Retinal pigment epithelial cell (primary cell): ENCODE measurements around the gene GATA3.

Experiments
- DNase-seq: peaks from one replicate; pipeline ENCODE4 v3.0.0-alpha.2; 2010; ENCODE audit warnings: low read depth
- H3K4me3 ChIP-seq: 2 replicates; pipeline ENCODE4 v1.5.1; 2011; ENCODE audit warnings: mild to moderate bottlenecking, low read length, control low read depth, moderate library complexity
- CTCF ChIP-seq: conservative IDR thresholded peaks from 2 replicates; pipeline ENCODE4 v1.5.1; 2011; ENCODE audit warnings: low read depth, low read length, control low read depth, inconsistent platforms

Gene GATA3

GRCh38 chr10:8075282-8076260 lies 21.1 kb downstream of the GATA3 start:
- no peak for DNase-seq
- no peak overlapping the region for H3K4me3 ChIP-seq
- peak; percentile 5 for TF ChIP-seq CTCF

DNA sequence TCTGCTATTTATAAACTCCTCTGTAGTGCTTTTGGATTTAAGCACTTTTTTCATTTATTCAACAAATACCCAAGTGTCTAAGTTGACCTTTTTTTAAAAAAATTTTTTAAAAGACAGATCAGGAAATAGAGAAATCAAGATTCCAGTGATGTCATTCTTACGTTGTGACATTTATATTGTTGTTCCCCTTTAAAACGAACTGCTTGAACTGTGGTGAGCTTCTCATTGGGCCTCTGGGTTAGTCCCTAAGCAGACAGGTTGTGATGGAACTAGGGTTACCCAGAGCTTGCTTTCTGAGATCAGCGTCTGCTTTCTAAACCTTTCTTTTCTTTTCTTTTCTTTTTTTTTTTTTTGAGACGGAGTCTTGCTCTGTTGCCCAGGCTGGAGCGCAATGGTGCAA lies 22.4 kb downstream of the GATA3 start:
- TF ChIP-seq CTCF = no peak
- no peak overlapping the region for H3K4me3 ChIP-seq
- no peak for DNase-seq

DNA sequence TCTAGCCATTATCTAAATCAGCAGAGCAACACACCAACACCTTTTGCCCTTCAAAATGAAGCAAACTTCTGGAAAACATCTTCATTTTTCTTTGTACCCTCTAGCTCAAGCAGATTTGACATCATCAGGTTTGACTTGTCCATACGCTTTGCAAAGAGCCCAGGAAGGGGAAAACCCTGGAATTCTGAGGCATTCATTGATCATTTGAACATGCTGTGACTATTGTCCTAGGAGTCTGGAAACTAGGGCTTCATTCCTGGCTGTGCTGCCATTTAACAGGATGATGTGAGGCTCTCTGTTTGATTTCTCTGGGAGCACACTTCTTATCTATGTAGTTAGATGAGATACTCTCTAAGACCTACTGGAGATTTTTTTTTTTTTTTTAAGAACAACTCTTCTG lies 23.5 kb downstream of the GATA3 start:
- no peak for DNase-seq
- H3K4me3 ChIP-seq = no peak overlapping the region
- no peak for TF ChIP-seq CTCF

DNA sequence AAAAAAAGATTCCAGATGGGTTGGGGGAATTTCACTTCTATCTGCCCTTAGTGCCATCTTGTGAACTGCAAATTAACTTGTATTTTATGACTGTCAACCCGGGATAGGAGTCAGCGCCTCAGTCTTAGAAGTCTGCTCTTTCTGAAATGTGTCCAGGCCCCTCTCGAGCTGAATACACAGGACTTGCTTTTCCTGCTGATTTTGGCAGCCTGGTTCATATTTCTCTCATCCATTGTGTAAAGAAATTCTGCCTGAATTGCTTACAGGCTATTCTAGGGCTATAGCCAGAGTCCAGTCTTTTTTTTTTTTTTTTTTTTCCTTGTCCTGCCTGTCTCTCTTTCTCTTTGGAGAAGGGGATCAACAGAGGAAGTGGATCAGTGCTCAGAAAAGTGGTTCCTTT lies 24.6 kb downstream of the GATA3 start:
- no peak for TF ChIP-seq CTCF
- H3K4me3 ChIP-seq = no peak overlapping the region
- no peak for DNase-seq

DNA sequence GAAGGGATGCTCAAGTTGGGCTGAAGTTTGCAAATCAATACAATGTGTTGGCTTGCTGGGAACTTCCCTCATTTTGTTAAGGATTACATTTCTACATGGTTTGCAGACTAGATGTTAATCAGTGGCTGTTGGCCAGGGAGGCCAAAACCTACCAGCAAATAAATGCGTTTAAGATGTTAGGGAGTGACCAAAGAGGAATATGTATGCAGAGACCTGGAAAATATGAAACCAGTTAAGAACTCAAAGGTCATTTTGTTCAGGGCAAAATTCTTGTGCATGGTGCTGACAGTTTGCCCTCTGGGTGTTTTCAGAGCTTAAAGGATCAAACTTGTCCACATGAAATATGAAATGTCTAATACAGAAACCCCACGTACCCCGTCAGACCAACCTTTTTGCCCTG lies 30.3 kb downstream of the GATA3 start:
- no peak for DNase-seq
- no peak overlapping the region for H3K4me3 ChIP-seq
- no peak for TF ChIP-seq CTCF

- TF ChIP-seq CTCF = no peak
- no peak for DNase-seq
- no peak overlapping the region for H3K4me3 ChIP-seq
Measured at GRCh38 chr10:8085251-8085650, 30.8 kb downstream of the GATA3 start.

GRCh38 chr10:8086315-8086714 lies 31.8 kb downstream of the GATA3 start:
- TF ChIP-seq CTCF = no peak
- H3K4me3 ChIP-seq = no peak overlapping the region
- DNase-seq = no peak
